Measurements from ENCODE around the gene ZMYND15.

The ZMYND15 gene

GRCh38 chr17:4786106-4786511 is 46.5 kb downstream of the ZMYND15 start, which contains the start of gene VMO1:
TSS of gene VMO1 (minus strand) at chr17:4786364. CDS start at chr17:4786352, 12 bp downstream.
- DNase-seq (ENCODE audit: low spot score) = no peak

GRCh38 chr17:4786516-4786915 is 46.9 kb downstream of the ZMYND15 start:
- DNase-seq (ENCODE audit: low spot score) = no peak

- no peak for DNase-seq (ENCODE audit: low spot score)
Measured at GRCh38 chr17:4788159-4788806, 48.6 kb downstream of the ZMYND15 start.

- DNase-seq (ENCODE audit: low spot score) = no peak
Measured at GRCh38 chr17:4788807-4789700, 49.4 kb downstream of the ZMYND15 start, which contains the start of gene GLTPD2. TSS of gene GLTPD2 (plus strand) at chr17:4788964. CDS start at chr17:4789012, 48 bp downstream.

GRCh38 chr17:4789701-4789950 is 50.0 kb downstream of the ZMYND15 start:
- no peak for DNase-seq (ENCODE audit: low spot score)

GRCh38 chr17:4789951-4790704 is 50.5 kb downstream of the ZMYND15 start:
- peak; percentile 95 for DNase-seq (ENCODE audit: low spot score)

- no peak for DNase-seq (ENCODE audit: low spot score)
Measured at GRCh38 chr17:4790705-4791088, 51.1 kb downstream of the ZMYND15 start.

GRCh38 chr17:4795168-4795567 is 55.5 kb downstream of the ZMYND15 start:
- no peak for DNase-seq (ENCODE audit: low spot score)

Data from AG20443 (cell line).